Measurements from ENCODE around the gene RAP1GAP. TPM values are rescaled to one million over a fixed set of nuclear protein-coding genes. Genes with fewer than 3 reads are reported as not detected.

The RAP1GAP gene
- total and polyA plus RNA-seq, 9 of the 15 experiments (the other 6 are each of a cell fraction or from before 2014, with no cell fraction given), result 0.29 to 30.2 (median 19.2) TPM

- TF ChIP-seq POLR2AphosphoS2 (IDR thresholded peaks at IDR 0.05; ENCODE audit: low read length), result 0 out of 2 replicates have a peak, but pooled peaks have one; percentile 22
- no peak for TF ChIP-seq MLLT1 (IDR thresholded peaks at IDR 0.05)
- peak; percentile 22 for TF ChIP-seq TBP (optimal IDR thresholded peaks at IDR 0.05; ENCODE audit: low read depth, low read length)
Measured at GRCh38 chr1:21689661-21690372, 20.7 kb upstream of the RAP1GAP start (continued).

GRCh38 chr1:21687081-21687529, 17.9 kb upstream of the RAP1GAP start:
- Histone ChIP-seq H2AFZ (ENCODE audit: low read depth, low read length) (no peak overlapping the region), H3K79me2 (ENCODE audit: control insufficient read depth, insufficient read depth, low read length) (peaks cover 5% of the 10 kb centered on the region; the same call in 2 of the 3 replicates), H3K4me1 (replicated peaks in 1 of 2; ENCODE audit: control insufficient read depth in 2 of 2, insufficient read depth in 2 of 2, low read length in 2 of 2) (peaks cover 8 to 34% of the 10 kb centered on the region in 2 experiments; a peak in 4 of 5 replicates), H3K9me3 (replicated peaks; ENCODE audit: control insufficient read depth, insufficient read depth, low read depth, low read length) (no peaks in the 10 kb centered on the region; the same call in 1 of the 2 replicates), H3K4me3 (no peak overlapping the region), H3K27ac (ENCODE audit: extremely low read depth, low read depth, low read length) (peak overlapping the region; percentile 89), H3K4me2 (ENCODE audit: insufficient read depth, low read length) (peak overlapping the region; percentile 77), H3K9me1 (ENCODE audit: control insufficient read depth, insufficient read depth, low read length) (no peaks in the 10 kb centered on the region), H3K36me3 (ENCODE audit: control insufficient read depth, insufficient read depth, low read length) (peaks cover 85% of the 10 kb centered on the region), H3K9ac (ENCODE audit: insufficient read depth in 1 of 2, low read depth in 2 of 2, low read length in 2 of 2) (peak overlapping the region in 1 of 2 experiments; percentile 69; a peak in 2 of 4 replicates), H3K27me3 (ENCODE audit: control insufficient read depth in 2 of 2, insufficient read depth in 2 of 2, low read length in 2 of 2) (no peaks in the 10 kb centered on the region), H4K20me1 (replicated peaks; ENCODE audit: control insufficient read depth, insufficient read depth, low read length) (no peaks in the 10 kb centered on the region)
- no TSS peak for BruUV-seq (replicated peaks)
- ATAC-seq (peak; percentile 92), FAIRE-seq (peak; percentile 87), DNase-seq (ENCODE audit: extremely low read depth in 1 of 4, low spot score in 3 of 4) (peak in 2 of 4 experiments; percentile 64 to 86)
- in situ Hi-C loops (cut with MboI), result no loop called here
- intact Hi-C loops (cut with micrococcal nuclease), result loop anchor here (1.0 to 2.0 kb wide), 2 partner anchors 11 to 14 kb away; no protein-coding TSS in a partner anchor
- CTCF ChIA-PET (ENCODE audit: low intra/inter-chr PET ratio), result no interaction called here
- POLR2A ChIA-PET, result interaction anchor here (0.9 to 3.0 kb wide), 6 partner anchors 9 to 41 kb away, joined by 3 to 12 read pairs (median 4); no protein-coding TSS in a partner anchor
- 0% methylated on average over 2 of the region's 2 CpGs for WGBS (ENCODE audit: insufficient coverage, low coverage, missing lambda C conversion rate)
- TF ChIP-seq ZNF263 (CRISPR knock-in tag; IDR thresholded peaks at IDR 0.05; ENCODE audit: borderline replicate concordance), result no peak
- TF ChIP-seq HINFP (tag; conservative IDR thresholded peaks at IDR 0.05; ENCODE audit: low read depth), result no peak
- TF ChIP-seq XRCC5 (IDR thresholded peaks at IDR 0.05; ENCODE audit: low read depth, low read length), result no peak
- peak; percentile 57 for TF ChIP-seq REST (IDR thresholded peaks at IDR 0.05; ENCODE audit: borderline replicate concordance)
- no peak for TF ChIP-seq REST (CRISPR knock-in tag; IDR thresholded peaks at IDR 0.05; ENCODE audit: low read depth)

Data from K562 (cell line).